ENCODE data around the gene ILF2.

ILF2 gene

DNA sequence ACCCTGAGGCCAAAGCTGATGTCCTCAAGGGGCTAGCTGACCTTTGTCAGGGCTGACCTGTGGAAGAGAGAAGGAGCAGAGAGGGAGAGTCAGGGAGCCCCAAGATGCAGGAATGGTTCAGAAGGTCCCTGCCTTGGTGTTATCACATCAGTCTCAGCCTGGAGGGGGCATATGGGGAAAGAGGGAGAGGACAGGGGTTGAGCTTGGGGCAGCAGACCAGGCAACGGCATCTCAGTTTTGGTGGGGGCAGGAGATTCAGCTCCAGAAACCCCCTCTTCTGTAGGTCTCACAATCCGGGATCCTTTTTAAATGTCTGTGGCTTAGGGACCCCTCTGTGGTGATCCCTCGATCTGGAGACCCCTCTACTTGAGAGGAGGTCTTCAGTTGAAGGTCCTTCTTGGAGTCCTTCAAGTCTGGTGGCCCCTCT lies 44.3 kb downstream of the ILF2 start:
- no peak for FAIRE-seq

DNA sequence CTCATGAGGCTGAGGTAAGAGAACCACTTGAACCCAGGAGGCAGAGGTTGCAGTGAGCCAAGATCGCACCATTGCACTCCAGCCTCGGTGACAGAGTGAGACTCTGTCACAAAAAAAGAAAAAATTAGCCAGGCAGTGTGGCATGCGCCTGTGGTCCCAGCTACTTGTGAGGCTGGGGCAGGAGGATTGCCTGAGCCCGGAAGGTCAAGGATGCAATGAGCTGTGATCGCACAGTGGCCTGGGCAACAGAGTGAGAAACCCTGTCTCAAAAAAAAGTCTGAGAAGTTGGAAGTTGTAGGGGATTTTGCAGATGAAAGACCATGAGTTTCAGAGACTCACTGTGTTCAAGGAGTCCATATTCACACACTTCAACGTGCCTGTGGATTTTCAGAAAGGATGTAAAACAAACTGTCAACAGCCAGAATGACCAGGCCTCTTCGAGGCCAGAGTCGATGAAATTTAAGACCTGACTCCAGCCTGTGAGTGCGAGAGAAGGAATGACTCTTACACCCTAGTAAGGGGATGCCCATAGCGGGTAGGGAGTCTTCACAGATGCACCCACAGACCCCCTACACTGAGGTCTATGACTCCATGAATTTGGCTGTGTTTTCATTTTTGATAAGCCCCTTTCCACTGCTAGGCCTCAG lies 45.7 kb downstream of the ILF2 start:
- FAIRE-seq = no peak

DNA sequence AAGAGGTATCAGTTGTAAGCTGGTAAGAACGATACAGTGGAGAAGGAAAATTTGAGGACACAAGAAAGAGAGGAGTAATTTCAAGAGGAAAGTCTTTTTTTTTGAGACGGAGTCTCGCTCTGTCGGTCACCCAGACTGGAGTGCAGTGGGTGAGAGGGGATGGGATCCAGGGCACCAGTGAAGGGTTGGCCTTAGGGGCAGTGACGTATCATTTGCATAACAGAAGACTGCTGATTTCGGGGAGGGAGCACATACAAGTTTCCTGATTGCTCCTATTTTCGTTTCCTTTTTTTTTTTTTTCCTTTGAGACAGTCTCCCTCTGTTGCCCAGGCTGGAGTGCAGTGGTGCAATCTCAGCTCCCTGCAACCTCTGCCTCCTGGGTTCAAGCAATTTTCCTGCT lies 47.7 kb downstream of the ILF2 start:
- no peak for FAIRE-seq

DNA sequence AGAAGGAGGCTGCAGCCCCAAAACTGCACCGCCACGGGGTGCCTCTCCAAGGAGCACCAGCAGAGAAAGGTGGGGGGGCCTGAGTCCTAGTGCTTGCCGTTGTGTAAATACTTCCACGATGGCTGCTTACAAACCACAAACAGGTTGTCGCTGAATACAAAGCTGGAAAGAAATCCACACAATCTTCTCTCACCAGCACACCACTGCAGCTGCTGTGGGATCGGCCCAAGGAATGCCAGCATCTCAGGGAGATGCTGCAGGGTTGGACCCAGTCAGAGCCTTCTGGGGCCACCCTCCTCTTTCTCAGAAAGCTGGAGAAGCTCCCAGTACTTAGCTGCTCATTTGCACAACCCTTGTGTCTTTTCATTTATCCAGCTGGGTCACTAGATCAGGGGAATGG lies 51.6 kb downstream of the ILF2 start:
- no peak for FAIRE-seq

DNA sequence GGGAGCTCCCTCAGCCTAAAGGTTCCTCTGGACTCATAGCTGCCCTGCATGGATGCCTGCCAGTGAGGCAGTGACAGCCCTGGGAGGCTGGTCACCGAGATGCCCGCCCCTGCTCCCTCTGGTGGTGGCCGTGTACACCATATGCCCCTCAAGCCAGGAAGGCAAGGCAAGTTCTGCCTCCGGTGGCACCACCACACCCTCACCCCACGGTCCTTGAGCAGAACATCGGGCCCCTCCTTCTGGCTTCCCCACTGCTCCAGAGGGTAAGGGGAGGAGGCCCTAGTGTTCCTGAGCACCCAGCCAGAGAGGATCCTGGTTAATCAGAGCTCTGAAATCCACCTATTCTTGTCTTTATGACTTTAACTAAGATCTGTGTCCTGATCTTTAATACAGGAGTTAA lies 53.1 kb downstream of the ILF2 start:
- FAIRE-seq = no peak

DNA sequence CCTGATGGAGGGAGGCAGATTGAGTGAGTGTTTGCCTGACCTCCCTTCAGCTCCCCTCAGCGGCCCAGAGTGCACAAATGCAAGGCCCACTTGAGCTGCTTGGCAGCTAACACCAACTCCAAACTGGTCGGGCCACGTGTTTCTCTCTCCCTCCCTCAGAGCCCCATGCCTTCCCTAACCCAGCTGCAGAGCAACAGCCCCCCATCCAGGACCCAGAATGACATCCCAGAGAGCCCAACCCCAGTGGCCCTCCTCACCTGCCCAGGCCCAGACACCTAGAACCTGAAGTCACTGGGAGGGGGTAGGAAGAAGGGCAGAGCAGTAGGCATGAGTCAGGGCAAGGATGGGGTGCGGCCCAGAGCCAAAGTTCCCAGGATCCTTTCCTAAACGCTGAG lies 53.9 kb downstream of the ILF2 start:
- FAIRE-seq = no peak

DNA sequence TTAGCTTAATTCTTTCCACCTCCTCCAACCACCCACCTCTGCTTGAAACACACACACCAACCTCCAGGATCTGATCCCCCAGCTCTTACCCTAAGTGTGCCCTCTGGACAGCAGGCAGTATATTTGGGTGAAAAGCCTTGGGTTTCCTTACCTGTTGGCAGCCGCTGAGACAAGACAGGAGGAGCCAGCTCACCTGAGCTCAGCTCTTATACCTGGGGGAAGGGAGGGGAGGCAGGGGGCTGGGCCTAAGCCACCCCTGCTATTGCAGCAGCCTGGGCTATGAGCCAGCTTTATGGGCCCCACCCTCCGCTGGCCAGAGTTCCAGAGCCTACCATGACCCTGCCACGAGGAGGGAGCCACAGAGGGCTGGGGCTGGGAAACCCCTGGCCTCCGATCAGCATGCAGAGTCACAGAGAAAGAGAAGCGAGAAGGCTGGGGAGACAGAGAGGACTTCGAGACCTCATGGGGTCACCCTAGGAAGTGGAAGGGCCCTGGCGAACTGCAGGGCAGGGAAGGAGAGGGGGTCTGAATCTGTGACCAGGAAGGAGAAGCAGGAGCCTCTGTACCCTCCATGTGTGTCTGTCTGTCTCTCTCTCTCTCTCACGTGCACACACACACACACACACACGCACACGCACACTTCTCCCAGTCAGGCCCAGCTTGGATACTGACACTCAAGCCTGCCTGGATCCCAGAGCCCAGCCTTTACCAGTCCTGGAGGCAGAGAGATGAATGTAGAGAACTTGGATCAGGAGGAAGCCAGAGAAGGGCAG lies 54.5 kb downstream of the ILF2 start, which contains the start of gene S100A14:
S100A14 (minus strand) TSS at position 182 of the 773 bp plus-strand sequence. CDS start 467 bp downstream, outside the sequence.
- FAIRE-seq = no peak

DNA sequence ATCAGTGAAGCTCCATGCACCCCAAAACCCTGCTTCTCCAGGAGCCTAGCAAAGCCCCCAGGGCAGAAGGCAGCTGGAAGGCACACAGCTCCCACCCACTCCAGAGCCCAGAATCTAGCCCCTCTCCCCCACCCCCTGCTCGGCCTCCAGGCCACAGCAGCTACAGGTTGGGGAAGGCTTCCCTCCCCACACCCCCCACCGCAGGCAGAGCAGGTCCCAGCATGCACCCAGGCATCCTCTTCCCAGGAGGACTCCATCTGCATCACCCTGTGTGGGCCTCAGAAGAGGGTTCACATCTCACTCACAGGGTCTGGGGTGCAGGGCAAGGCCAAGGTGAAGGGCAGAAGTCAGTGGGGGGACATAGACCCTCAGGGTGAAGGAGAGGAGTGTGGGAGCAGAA lies 55.4 kb downstream of the ILF2 start:
- no peak for FAIRE-seq

DNA sequence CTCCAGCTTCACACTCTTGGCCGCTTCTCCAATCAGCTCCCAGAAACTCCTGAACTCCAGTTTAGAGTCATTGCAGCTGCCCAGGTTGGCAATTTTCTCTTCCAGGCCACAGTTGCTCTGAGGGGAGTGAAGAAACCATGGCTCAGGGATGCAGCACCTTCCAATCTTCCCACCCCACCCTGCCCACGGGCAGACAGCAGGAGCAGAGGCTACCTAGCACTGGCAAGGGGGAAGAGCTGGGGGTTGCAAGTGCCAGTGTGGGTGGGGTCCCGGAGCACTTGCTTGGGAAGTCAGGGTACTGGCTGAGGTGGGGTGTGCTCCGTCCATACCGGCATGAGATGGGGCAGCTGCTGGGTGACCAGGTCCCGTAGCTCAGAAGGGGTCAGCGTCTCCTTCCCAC lies 55.9 kb downstream of the ILF2 start:
- no peak for FAIRE-seq

DNA sequence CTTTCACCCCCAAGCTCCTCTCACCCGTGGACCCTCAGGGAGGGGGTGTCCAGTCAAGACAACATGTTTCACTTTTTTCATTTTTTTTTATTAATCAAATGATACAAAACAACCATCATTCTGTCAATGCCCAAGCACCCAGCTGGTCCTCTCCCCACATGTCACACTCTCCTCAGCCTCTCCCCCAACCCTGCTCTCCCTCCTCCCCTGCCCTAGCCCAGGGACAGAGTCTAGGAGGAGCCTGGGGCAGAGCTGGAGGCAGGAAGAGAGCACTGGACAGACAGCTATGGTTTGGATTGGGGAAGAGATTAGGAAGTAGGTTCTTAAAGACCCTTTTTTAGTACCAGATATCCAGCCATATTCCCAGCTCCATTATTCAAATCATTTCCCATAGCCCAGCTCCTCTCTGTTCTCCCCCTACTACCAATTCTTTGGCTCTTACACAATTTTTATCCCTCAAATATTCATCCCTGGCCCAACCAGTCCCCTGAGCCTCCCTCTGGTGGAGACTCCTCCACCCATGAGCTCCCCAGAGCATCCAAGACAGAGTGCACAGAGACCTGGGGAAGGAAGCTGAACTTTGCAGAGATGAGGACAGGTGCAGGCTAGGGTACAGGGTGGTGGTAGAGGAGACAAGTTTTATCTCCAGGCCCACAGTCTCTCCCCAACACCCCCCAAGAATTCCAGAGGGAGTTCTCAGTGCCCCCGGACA lies 56.4 kb downstream of the ILF2 start:
- no peak for FAIRE-seq

DNA sequence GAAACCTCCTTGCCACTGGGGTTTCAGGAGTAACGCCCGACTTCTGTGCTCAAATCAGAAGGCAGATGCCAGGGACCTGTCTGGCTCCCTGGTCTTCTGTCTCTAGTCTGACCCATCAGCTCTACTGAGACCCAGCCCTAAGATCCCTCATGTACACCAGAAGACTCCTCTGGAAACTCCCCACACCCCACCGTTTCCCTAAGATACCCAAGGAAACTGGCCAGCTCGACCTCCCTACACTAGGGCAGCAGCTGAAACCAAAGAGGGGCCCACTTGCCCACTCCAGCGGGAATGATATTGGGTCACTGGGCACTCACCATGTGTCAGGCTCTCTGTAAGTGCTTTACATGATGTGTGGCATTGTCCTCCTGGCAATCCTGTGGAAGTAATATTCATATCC lies 57.4 kb downstream of the ILF2 start:
- FAIRE-seq = no peak

DNA sequence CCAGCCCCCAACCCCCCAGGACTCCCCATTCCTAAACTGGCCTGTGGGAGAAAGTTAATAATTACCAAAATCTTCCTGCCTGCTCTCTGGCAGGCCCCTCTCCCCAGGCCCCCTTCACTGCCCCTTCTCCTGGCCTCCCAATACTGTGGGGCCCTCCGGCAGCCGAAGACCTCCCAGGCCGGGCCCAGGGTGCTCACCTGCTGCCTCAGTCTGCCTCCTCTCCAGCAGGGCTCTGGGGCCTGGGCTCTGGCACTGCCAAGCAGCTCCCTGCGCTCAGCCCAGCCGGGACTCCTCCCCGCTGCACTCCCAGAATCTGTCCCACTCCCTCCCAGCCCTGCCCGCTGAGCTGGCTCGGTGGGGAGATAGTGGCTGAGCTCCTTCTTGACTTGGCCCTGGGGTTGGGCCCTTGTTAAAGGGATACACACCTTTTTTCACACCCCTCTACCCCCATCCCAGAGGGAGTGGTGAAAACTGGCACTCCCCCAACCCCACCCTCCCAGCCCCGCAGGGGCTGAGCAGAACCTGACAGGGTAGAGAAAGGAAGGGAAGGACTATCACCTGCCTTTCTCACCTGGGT lies 58.0 kb downstream of the ILF2 start, which contains the start of gene S100A16:
S100A16 (minus strand) TSS at position 383 of the 577 bp plus-strand sequence. CDS start 4,986 bp downstream, outside the sequence.
- FAIRE-seq = no peak

DNA sequence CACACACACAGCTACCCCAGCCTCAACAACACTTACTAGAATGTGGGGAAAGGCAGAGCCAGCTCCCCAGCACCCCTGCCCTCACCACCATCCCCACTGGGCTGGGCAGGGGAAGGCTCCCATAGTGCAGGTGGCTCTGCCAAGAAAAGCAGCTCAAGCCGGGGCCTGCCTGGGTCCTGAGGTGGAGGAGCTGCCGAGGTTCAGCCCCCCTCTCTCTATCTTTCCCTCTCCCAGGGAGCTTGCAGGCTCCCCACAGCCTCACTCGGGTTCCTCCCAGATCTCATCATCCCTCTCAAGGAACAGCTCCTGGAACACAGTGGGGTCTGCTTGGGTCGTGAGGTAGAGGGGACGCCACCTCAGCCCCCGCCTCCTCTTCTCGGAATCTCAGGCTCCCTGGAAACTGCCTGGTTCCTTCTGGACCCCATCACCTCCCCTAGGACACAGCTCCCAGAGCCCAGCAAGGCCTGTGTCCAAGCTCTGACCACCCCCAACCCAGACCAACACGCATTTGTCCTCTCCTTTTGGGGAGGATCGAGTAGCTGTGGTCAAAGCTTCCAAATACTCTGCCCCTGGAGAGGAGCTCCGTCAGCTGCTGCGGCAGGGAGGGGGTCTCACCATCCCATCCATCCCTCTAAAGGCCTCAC lies 58.6 kb downstream of the ILF2 start:
- FAIRE-seq = no peak
